ENCODE data around the gene TAF10.

DNA sequence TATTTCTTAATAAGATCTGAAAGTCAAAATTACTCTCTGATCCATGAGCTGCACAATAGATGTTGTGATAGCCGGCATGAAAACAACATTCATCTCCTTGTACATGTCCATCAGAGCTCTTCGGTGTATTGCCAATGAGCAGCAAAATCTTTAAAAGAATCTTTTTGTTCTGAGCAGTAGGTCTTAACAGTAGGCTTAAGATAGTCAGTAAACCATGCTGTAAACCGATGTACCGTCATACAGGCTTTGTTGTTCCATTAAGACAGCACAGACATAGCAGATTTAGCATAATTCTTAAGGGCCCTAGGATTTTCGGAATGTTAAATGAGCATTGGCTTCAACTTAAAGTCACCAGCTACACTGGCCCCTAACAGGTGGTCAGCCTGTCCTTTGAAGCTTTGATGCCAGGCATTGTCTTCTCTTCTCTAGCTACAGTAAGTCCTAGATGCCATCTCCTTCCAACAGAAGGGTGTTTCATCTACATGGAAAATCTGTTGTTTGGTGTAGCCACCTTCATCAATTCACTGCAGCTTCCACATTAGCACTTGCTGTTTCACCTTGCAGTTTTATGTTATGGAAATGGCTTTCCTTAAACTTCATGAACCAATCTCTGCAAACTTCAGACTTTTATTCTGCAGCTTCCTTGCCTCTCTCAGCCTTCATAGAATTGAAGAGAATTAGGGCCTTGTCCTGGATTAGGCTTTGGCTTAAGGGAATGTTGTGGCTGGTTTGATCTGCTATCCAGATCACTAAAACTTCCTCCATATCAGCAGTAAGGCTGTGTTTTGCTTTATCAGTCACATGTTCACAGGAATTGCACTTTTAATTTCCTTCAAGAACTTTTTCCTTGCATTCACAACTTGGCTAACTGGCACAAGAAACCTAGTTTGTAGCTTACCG, 37.0 kb downstream of the TAF10 start:
- TF ChIP-seq EZH2 (IDR thresholded peaks at IDR 0.05) (no peak), FOXP2 (optimal IDR thresholded peaks at IDR 0.05; ENCODE audit: control extremely low read depth, extremely low read length, insufficient read depth) (no peak)
